Activated B cell treated with CpG ODN at 0.5 μM for 24 hours (primary cell): ENCODE data around the gene B3GNT9. TPM values are rescaled to one million over a fixed set of nuclear protein-coding genes. Genes with fewer than 3 reads are reported as not detected.

Source experiments
- ATAC-seq: fragments of 200-7000 bp; cut with Tn5 transposase; one replicate; pipeline ENCODE4 v1.10.0; 2021; ENCODE audit warnings: low read depth, mild to moderate bottlenecking, moderate library complexity
- CTCF ChIA-PET: fragments of 350-600 bp; sonication (Branson Sonifier 250); formaldehyde crosslinking; loops from one replicate; lab custom pipeline; 2021; ENCODE audit warnings: antibody characterized with exemption; lab: Charles Lee
- POLR2A ChIA-PET: fragments of 350-600 bp; sonication (Branson Sonifier 250); formaldehyde crosslinking; loops from one replicate; lab custom pipeline; 2021; ENCODE audit warnings: antibody characterized with exemption; lab: Charles Lee
- DNase-seq: peaks from one replicate; pipeline ENCODE4 v3.0.0; 2022
- H3K27ac Mint-ChIP-seq: one replicate; pipeline ENCODE4 v1.8.0; 2020; ENCODE audit warnings: mixed read lengths
- H3K27me3 Mint-ChIP-seq: one replicate; pipeline ENCODE4 v1.8.0; 2021; ENCODE audit warnings: mixed read lengths
- H3K36me3 Mint-ChIP-seq: one replicate; pipeline ENCODE4 v1.8.0; 2021; ENCODE audit warnings: low read depth, mixed read lengths
- H3K4me1 Mint-ChIP-seq: one replicate; pipeline ENCODE4 v1.8.0; 2021; ENCODE audit warnings: mixed read lengths
- H3K4me3 Mint-ChIP-seq: one replicate; pipeline ENCODE4 v1.8.0; 2020; ENCODE audit warnings: mild to moderate bottlenecking, mixed read lengths
- H3K9me3 Mint-ChIP-seq: one replicate; pipeline ENCODE4 v1.8.0; 2020; ENCODE audit warnings: mixed read lengths
- CTCF ChIP-seq: fragments of 200-600 bp; IDR thresholded peaks from one replicate; pipeline ENCODE4 v1.8.0; 2022; ENCODE audit warnings: antibody characterized with exemption, mild to moderate bottlenecking
- intact Hi-C: fragments of 100-400 bp; cut with micrococcal nuclease; formaldehyde crosslinking; loops from one replicate; pipeline ENCODE4 v1.15.1; 2024
- total RNA-seq: library from RNA; stranded (reverse); gene quantifications from 2 replicates; pipeline ENCODE4 v1.2.3, GENCODE V29; 2022

Gene B3GNT9
- total RNA-seq, 1 donor from 2014 or later = 0.93 TPM

- no peak for DNase-seq
Observed at GRCh38 chr16:67157106-67157748, 6.4 kb upstream of the B3GNT9 start.

GRCh38 chr16:67156143-67156844, 5.5 kb upstream of the B3GNT9 start:
- H3K36me3 Mint-ChIP-seq = peaks cover 3% of the 10 kb centered on the region
- H3K27me3 Mint-ChIP-seq = peaks cover 3% of the 10 kb centered on the region
- no peaks in the 10 kb centered on the region for H3K9me3 Mint-ChIP-seq
- no peak for TF ChIP-seq CTCF
- ATAC-seq (no peak), DNase-seq (no peak)
- intact Hi-C loops = loop anchor here (10.0 kb wide), 1 partner anchor 509 kb away; the partner anchor contains the start of genes ACD, C16orf86, ENKD1 and PARD6A
- CTCF ChIA-PET = interaction anchor here (0.8 to 1.8 kb wide), 4 partner anchors 13 to 178 kb away, joined by 3 to 15 read pairs (median 11); partner anchors contain the start of gene NOL3
- POLR2A ChIA-PET = interaction anchor here (1.0 kb wide), 1 partner anchor 128 kb away, joined by 6 read pairs; no protein-coding TSS in a partner anchor
- peak overlapping the region; percentile 20 for H3K4me3 Mint-ChIP-seq
- H3K27ac Mint-ChIP-seq = no peak overlapping the region
- H3K4me1 Mint-ChIP-seq = peaks cover 51% of the 10 kb centered on the region

More at GRCh38 chr16:67157106-67157748, 6.4 kb upstream of the B3GNT9 start:
- H3K4me1 Mint-ChIP-seq = peaks cover 53% of the 10 kb centered on the region
- intact Hi-C loops = loop anchor here (10.0 kb wide), 1 partner anchor 508 kb away; the partner anchor contains the start of genes ACD, C16orf86, ENKD1 and PARD6A
- H3K9me3 Mint-ChIP-seq = no peaks in the 10 kb centered on the region
- peaks cover 9% of the 10 kb centered on the region for H3K27me3 Mint-ChIP-seq
- TF ChIP-seq CTCF = no peak
- CTCF ChIA-PET = interaction anchor here (0.8 to 2.2 kb wide), 6 partner anchors 13 to 205 kb away, joined by 3 to 14 read pairs (median 4); partner anchors contain the start of gene NOL3
- H3K27ac Mint-ChIP-seq = peak overlapping the region; percentile 21
- peak overlapping the region; percentile 47 for H3K4me3 Mint-ChIP-seq
- H3K36me3 Mint-ChIP-seq = peaks cover 3% of the 10 kb centered on the region
- ATAC-seq = no peak
- POLR2A ChIA-PET = interaction anchor here (0.6 kb wide), 1 partner anchor 1166 kb away, joined by 4 read pairs; no protein-coding TSS in a partner anchor

GRCh38 chr16:67155295-67156142, 4.7 kb upstream of the B3GNT9 start:
- intact Hi-C loops = loop anchor here (1.0 to 10.0 kb wide), 5 partner anchors 137 to 509 kb away; partner anchors contain the start of genes ACD, C16orf86, ENKD1 and PARD6A
- ChIA-PET CTCF (interaction anchor here (0.6 to 2.6 kb wide), 31 partner anchors 8 to 227 kb away, joined by 3 to 32 read pairs (median 4); partner anchors contain the start of genes CES3, HSF4, NOL3 and TMEM208), POLR2A (interaction anchor here (0.6 to 1.5 kb wide), 6 partner anchors 8 to 177 kb away, joined by 3 to 6 read pairs (median 4); partner anchors contain the start of genes NOL3 and TMEM208)
- H3K27me3 Mint-ChIP-seq = peaks cover 4% of the 10 kb centered on the region
- peak overlapping the region; percentile 71 for H3K4me3 Mint-ChIP-seq
- no peak for TF ChIP-seq CTCF
- no peak overlapping the region for H3K27ac Mint-ChIP-seq
- ATAC-seq = peak; percentile 19
- peak; percentile 81 for DNase-seq
- peaks cover 3% of the 10 kb centered on the region for H3K36me3 Mint-ChIP-seq
- peaks cover 49% of the 10 kb centered on the region for H3K4me1 Mint-ChIP-seq
- no peaks in the 10 kb centered on the region for H3K9me3 Mint-ChIP-seq

- H3K4me1 Mint-ChIP-seq = peaks cover 44% of the 10 kb centered on the region
- ChIA-PET POLR2A (interaction anchor here (0.6 to 1.5 kb wide), 6 partner anchors 9 to 176 kb away, joined by 3 to 6 read pairs (median 4); partner anchors contain the start of genes NOL3 and TMEM208), CTCF (interaction anchor here (0.6 to 2.6 kb wide), 31 partner anchors 9 to 228 kb away, joined by 3 to 32 read pairs (median 4); partner anchors contain the start of genes CES3, HSF4, NOL3 and TMEM208)
- DNase-seq = no peak
- intact Hi-C loops = loop anchor here (1.0 to 10.0 kb wide), 5 partner anchors 136 to 510 kb away; partner anchors contain the start of genes ACD, C16orf86, ENKD1 and PARD6A
- peaks cover 3% of the 10 kb centered on the region for H3K36me3 Mint-ChIP-seq
- H3K9me3 Mint-ChIP-seq = no peaks in the 10 kb centered on the region
- TF ChIP-seq CTCF = no peak
- H3K27ac Mint-ChIP-seq = no peak overlapping the region
- peaks cover 4% of the 10 kb centered on the region for H3K27me3 Mint-ChIP-seq
- no peak for ATAC-seq
- H3K4me3 Mint-ChIP-seq = peak overlapping the region; percentile 71
Observed at GRCh38 chr16:67154578-67155294, 3.9 kb upstream of the B3GNT9 start.
